IPS-NIHi7 (cell line): Measurements from ENCODE around the gene LPCAT4.
"Not testable (repeated sequence)": the region's sequence is repeated elsewhere in the genome, so short reads cannot be mapped to it uniquely, and the experiment has no call there.

ENCODE experiments used
- DNase-seq: peaks from one replicate; pipeline ENCODE4 v3.0.0; 2012; ENCODE audit warnings: mixed read lengths; ENCODE audit errors: extremely low spot score

LPCAT4 gene

DNA sequence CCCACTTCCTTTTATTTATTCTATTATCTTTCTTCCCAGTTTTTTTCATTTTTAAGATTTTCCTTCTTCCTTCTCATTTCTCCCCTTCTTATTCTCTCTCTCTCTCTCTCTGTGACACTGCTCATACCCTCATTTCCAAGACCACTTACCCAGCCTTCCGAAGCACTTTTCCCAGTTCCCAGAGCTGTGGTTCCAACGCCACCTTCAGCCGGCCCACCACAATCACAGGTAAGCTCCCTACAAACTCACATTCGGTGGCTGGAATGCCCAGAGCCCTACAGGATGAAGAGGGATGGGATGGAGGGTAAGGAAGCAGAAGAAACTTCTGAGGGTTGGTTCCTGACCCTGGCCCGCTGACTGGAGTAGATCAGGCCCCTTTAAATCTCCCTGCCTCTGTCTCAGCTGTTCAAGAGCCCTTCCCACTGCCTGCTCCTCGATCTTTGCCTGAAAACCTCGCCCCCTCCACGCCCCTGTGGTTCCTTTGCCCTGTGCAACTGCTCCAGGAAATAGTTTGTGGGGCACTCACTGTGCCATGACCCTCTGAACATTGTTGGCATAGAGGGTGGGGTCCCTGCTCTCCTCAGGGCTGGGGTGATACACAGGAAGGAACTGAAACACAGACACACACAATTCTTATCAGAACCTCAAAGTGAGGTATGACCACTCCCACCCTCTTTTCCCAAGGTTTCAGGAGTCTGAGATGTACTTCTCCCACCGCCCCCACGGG lies 4.8 kb downstream of the LPCAT4 start:
- no peak for DNase-seq

DNA sequence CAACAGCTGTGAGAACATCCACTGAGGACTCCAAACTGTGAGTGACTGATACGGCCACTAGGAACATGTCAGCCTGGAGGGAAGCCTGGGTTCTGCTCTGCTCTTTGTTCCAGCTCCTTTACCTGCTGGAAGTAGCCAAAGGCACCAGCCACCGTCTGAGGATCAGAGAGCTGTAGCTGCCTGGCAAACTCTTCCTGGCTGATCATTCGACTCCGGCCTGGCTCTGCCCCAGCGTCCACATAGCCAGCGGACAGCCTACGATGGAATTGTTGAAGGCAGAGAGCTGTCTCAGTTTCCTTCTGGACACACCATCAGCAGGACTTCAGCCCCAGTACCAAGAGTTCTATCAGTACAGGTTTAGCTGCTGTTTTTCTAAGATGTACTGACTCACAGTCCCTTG lies 5.7 kb downstream of the LPCAT4 start:
- no peak for DNase-seq

DNA sequence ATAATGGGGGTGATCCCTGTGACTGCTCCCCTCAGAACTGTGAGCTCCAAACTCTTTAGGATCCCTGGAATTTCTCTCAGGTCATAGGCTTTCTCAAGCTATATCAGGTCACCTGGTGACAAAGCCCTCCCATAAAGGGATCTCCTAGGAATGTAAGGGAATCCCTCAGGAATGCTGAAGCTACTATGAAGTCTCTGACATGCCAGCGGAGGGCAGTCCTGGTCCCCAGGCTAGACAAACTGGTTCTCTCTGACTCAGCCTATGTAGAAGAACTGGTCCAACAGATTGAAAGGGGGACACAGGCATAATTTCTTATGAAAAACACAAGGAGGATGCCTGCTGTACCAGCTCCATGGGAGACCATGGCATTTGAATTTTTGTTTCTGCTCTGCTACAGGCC lies 6.7 kb downstream of the LPCAT4 start:
- DNase-seq, result peak; percentile 55

DNA sequence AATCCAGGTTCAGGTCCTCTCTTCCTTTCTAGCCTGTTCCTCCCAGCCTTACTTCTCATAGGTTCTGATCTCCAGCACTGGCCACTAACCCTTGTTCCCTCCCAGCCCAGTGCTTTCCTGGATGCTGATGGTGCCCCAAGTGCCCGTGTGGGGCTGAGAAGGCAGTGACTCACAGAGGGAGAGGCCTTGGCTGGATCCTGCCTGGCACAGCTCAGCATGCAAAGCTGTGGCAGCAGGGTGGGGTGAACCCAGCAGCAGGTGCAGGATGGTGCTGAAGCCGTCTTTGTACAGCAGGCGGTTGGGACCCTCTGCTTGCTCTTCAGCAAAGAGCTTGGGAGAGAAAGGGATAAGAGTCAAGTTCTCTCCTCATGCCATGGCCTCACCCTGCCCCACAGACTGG lies 7.6 kb downstream of the LPCAT4 start:
- DNase-seq, result no peak

DNA sequence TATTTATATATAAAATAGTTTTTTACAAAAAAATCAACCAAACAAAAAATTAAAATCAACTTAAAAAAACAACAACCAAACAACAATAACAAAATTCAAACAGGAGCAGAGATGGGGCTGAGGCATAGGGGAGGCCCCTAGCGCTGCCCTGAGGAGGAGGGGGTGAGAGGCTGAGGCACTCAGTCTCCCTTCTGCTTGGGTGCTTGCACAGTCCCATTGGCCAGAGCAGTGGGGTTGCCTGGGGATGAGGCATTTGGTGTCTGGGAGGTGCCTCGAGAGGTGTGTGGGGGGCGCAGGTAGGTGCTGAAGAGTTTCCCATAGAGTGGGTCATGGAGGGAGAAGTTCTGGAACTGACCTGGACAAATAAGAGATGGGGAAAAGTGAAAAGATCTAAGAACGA lies 8.0 kb downstream of the LPCAT4 start:
- no peak for DNase-seq

DNA sequence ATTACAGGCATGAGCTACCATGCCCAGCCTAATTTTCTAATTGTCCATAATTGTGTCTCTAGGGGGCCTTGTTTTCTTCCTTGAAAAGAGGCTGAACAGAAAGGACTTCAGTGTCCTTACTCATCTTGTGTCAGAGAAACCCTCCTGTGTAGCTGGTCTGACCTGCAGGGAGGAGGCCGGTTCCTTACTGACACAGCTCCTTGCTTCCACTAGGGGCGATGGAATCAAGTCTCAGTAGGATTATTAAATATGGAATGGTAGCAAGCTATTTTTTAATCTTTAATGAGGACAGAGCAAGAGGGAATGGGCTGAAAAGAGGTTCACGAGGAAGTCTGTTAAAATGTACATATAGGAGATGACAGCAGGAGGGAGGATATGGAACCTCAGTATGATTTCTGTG lies 8.6 kb downstream of the LPCAT4 start:
- DNase-seq, result peak; percentile 42

DNA sequence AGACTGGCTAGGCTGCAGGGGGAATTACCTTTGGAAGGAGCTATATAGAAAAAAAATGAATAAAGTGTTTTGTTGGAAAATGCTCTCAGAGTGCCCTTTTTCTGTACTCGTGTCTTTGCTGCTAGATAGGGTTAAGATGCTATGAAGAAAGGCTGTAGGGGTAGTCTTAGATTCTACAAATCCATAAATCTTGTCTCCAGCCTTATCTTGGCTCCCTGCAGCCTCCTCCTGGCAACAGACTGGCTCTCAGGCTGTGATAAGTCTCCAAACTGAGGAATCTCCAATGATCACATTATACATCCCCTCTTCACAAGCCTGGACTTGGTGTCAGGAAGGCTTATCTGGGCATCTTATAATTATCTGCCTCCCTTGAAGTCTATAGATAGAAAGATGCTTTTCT lies 9.3 kb downstream of the LPCAT4 start:
- DNase-seq, result no peak

DNA sequence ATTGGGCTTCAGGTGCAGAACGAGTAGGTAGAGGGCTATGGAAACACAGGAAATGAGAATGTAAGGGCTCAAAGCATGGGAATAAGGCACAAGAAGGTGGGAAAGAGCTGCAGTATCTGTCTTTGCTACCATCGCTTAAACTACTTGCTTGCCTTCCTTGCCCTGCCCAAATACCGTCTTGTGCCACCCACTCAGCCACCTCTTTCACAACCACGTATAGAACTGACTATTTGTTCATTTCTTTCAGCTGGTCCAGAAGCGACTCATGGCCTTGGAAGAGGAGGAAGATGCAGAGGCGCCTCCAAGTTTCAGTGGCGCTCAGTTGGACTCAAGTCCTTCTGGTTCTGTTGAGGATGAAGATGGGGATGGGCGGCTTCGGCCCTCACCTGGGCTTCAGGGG lies 11.8 kb downstream of the LPCAT4 start:
- no peak for DNase-seq

DNA sequence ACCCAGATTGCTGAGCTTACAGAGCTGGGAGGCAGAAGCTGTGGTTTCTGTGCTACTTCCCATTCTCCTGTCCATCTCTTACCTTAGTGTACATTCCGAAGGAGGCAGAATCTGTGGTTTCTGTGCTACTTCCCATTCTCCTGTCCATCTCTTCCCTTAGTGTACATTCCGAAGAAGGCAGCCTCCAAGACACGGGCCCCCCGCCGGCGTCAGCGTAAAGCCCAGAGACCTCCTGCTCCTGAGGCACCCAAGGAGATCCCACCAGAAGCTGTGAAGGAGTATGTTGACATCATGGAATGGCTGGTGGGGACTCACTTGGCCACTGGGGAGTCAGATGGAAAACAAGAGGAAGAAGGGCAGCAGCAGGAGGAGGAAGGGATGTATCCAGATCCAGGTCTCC lies 12.7 kb downstream of the LPCAT4 start:
- no peak for DNase-seq

DNA sequence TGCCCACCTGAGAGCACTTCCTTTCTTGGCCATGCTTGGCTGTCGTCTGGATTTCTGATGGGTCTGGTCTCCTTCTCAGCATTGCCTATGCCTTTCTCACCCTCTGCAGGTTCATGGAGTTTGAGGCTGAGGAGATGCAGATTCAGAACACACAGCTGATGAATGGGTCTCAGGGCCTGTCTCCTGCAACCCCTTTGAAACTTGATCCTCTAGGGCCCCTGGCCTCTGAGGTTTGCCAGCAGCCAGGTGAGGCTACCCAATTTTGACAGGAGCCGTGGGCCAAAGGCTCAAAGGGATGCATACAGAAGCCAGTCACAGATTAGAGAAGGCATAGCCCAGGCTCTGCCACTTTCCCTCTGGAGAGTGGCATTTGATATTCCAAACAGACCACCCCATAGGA lies 13.4 kb downstream of the LPCAT4 start:
- DNase-seq, result peak; percentile 33

DNA sequence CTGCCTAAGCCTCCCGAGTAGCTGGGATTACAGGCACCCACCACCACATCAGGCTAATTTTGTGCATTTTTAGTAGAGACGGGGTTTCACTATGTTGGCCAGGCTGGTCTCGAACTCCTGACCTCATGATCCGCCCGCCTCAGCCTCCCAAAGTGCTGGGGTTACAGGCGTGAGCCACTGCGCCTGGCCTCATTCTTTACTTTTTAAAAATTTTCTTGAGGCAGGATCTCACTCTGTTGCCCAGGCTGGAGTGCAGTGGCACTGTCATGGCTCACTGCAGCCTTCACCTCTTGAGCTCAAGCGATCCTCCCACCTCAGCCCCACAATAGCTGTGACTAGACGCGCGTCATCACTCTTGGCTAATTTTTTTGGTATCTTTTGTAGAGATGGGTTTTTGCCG lies 14.0 kb downstream of the LPCAT4 start:
- DNase-seq, result not testable (repeated sequence)

DNA sequence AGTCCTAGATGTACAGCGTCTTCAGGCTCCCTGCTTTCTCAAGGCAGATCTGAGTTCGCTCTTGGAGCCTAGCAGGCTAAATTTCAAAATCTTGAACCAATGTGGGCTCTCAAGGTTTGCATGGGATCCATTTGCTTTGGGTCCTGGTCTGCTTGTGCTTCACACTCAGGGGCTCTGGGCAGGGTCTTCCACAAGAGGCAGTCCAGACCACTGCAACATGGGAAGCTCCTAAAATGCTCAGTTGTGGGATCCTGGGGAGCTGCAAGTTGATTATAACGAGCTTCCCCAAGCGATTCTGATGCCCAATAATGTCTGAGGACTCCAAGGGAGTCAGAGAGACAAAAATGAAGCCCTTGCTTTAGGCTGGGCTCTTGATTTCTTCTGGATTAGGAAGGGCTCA lies 17.2 kb downstream of the LPCAT4 start:
- DNase-seq, result no peak

DNA sequence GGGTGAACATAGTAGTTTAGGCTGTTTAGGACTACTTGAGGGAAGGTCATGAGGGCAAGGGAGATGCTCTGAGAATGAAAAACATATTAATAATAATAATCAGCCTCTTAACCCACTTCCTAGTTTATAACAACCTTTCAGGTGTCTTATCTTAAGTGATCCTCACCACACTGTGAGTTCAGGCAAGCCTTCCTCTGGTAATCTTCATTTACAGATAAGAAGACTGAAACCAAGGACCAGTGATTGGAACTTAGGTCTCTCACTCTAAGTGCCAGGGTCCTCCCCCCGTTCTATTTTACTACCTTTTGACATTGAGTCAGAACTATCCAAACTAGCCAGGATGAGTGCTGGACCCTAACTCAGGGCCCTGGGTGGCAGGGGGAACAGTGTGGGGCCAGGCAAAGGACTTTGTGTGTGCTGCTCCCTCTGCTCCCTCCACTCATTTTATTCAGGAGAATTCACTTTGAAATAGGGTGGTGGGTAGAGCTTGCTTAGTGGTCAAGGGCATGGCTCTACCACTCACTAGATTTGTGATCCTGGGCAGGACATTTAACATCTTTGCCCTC lies 18.2 kb downstream of the LPCAT4 start:
- no peak for DNase-seq

DNA sequence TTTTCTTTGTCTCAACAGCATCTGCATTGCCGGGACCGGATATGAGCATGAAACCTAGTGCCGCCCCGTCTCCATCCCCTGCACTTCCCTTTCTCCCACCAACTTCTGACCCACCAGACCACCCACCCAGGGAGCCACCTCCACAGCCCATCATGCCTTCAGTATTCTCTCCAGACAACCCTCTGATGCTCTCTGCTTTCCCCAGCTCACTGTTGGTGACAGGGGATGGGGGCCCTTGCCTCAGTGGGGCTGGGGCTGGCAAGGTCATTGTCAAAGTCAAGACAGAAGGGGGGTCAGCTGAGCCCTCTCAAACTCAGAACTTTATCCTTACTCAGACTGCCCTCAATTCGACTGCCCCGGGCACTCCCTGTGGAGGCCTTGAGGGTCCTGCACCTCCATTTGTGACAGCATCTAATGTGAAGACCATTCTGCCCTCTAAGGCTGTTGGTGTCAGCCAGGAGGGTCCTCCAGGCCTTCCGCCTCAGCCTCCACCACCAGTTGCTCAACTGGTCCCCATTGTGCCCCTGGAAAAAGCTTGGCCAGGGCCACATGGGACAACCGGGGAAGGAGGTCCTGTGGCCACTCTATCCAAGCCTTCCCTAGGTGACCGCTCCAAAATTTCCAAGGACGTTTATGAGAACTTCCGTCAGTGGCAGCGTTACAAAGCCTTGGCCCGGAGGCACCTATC lies 18.9 kb downstream of the LPCAT4 start:
- no peak for DNase-seq

DNA sequence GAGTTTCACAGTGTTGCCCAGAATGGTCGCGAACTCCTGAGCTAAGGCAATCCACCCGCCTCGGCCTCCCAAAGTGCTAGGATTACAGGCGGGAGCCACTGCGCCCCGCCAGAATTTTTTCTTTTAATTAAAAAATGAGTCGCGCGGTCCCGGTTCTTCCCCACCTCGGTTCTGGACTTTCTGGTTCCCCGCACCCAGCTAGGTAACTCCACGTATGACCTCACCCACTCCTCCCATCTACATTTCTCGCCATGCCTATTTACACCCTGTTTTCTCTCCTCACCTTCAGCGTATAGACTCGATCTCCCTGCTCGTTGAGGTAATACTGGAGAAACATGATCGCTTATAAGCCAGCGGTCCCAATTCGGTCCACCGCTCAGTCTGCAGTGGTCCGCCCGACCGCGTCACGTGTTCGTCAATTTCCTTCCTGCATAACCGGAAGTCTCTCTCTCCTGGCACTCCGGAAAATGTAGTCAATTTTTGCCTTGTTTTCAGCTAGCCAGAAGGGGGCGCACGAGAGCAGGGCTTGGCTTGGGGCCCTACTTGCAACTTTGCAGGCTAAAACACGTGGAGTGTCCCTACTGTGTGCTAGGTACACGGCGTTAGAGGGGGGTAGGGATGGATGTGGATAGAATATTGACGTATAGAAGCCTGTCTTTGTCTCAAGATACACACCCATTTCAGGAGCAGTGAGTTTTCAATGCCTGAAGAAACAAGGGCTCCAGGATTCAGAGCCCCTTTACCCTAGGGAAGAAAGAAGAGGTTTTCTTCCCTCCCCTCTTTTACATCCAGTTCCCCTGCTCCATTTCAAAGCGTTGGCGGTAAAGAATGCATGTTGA lies 24.0 kb downstream of the LPCAT4 start, which contains the start of the genes NOP10 and NUTM1:
NOP10 (minus strand) TSS at position 400 of the 839 bp plus-strand sequence; CDS start at position 337, 63 bp downstream.
NUTM1 (plus strand) TSS at position 579 of the 839 bp plus-strand sequence. CDS start 382 bp downstream, outside the sequence.
- DNase-seq, result peak; percentile 83

DNA sequence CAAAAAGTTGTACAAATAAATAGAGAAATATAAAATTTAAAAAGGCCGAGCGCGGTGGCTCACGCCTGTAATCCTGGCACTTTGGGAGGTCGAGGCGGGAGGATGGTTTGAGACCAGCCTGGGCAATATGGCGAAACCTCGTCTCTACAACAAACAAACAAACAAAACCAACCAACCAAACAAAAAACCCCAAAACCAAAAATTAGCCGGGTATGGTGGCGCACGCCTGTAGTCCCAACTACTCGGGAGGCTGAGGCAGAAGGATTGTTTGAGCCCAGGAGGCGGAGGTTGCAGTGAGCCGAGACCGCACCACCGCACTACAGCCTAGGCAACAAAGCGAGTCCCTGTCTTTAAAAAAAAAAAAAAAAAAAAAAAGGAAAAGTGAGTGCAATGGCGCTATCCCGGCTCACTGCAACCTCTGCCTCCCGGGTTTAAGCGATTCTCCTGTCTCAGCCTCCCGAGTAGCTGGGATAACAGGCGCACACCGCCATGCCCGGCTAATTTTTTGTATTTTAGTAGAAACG lies 24.7 kb downstream of the LPCAT4 start:
- DNase-seq, result not testable (repeated sequence)

DNA sequence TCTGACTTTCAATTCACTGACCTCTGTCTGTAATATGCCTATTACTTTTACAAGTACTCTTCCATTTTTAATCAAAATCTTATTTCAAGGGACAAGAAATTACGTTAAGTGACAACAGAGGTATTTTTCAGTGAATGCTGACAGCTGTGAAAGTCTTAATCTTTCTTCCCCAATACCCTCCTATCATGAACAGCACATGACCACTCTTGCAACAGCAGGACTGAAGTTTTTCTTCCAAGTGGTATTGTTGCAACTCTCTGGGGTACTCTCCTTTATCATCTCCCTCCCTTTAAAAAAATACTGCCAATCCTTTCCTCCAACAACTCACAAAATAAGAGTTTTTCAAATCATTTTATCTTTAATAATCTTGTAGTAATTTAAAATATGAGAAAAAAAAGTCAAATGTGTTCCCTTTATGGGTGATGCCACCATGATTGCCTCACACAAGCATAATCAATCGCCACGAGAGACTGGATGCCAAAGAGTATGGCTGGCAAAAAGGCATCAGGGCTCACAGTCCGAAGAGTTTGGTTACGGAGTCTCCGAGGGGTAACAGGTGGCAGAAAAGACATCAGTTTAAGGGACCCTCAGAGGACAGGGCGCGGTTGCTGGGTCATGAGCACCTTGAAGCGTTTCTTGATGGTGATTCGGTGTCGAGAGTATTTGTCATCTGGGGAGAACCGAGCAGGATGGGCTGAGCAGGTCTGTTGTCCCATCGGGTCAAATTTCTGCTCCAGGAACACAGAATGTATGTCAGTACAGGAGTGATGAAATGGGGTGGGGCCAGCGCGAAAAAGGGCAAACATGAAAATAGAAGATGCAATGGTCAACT lies 25.4 kb downstream of the LPCAT4 start:
- DNase-seq, result no peak

DNA sequence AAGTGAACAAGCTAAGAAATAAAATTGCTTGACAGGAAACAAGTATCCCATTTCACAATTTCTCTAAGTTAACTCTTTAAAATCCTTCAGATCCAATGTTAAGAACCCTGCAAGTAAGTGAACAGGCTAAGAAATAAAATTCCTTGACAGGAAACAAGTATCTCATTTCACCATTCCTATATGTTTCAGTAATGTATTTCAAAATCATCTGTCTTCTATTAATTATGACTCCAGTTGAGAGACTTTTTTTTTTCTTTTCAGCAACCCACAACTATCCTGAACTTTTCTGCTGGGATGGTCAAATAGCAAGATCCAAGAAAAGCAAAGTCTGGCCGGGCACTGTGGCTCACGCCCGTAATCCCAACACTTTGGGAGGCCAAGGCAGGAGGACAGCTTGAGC lies 27.1 kb downstream of the LPCAT4 start:
- DNase-seq, result no peak

DNA sequence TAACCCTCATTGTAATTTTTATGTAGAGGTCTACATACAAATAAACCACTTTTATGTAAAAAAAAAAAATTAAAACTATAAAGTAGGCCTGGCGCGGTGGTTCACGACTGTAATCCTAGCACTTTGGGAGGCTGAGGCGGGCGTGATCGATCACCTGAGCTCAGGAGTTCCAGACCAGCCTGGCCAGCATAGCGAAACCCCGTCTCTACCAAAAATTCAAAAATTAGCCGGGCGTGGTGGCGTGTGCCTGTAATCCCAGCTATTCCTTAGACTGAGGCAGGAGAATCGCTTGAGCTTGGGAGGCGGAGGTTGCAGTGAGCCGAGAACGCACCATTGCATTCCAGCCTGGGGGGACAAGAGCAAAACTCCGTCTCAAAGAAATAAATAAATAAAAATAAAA lies 28.6 kb downstream of the LPCAT4 start:
- DNase-seq, result no peak

DNA sequence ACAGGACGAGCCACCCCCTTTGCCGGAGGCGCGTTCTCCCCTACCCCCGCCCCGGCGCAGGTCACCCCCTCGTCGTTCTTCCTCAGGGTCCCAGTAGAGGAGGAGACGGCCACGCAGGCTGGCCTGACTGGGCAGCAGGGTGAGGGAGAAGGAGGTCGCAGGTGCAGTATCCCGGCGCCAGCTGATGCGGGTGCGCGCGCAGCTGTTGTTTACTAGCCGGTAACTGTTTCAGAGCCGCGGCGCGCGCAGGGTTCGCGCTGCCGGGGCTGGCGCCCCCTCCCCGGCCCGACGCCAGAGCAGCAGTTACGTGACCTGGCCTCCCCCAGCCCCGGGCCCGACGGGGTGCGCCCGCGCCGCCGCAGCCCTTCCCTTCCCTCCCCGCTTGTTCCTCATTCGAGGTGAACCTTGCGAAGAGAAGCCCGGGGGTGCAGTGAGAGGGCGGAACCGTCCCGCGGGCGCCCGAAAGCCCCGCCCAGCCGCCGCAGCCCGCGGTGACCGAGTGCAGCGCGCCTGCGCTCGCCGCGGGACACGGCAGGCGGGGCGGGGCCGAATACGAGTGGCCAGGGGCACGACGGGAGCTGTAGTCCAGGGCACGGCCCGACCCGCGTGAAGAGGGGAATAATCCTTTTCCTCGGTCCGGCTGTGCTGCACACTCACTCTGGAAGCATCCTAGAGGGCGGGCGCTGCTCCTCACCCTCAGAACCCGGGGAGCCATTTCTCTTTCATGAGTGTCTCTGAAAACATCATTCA lies 29.3 kb downstream of the LPCAT4 start, which contains the start of gene SLC12A6:
SLC12A6 (minus strand) TSS at position 225 of the 750 bp plus-strand sequence. CDS start 1,101 bp downstream, outside the sequence.
- peak; percentile 92 for DNase-seq
